Amniotic epithelial cell (primary cell): ENCODE measurements around the gene CPNE6.

Source experiments
- DNase-seq: peaks from one replicate; pipeline ENCODE4 v3.0.0-alpha.2; 2010; ENCODE audit warnings: low read depth

CPNE6 gene

GRCh38 chr14:24054646-24055045 is 16.7 kb upstream of the CPNE6 start:
- DNase-seq: no peak

- no peak for DNase-seq
Observed at GRCh38 chr14:24055971-24056799, 15.2 kb upstream of the CPNE6 start.

- no peak for DNase-seq
Observed at GRCh38 chr14:24056800-24057184, 14.6 kb upstream of the CPNE6 start.

GRCh38 chr14:24057271-24057670 is 14.1 kb upstream of the CPNE6 start:
- DNase-seq: no peak

- no peak for DNase-seq
Observed at GRCh38 chr14:24057867-24058259, 13.5 kb upstream of the CPNE6 start.

- peak; percentile 58 for DNase-seq
Observed at GRCh38 chr14:24058260-24058950, 13.0 kb upstream of the CPNE6 start.

- no peak for DNase-seq
Observed at GRCh38 chr14:24058951-24059475, 12.3 kb upstream of the CPNE6 start.

- DNase-seq: no peak
Observed at GRCh38 chr14:24059841-24060388, 11.4 kb upstream of the CPNE6 start.

GRCh38 chr14:24060443-24060842 is 10.9 kb upstream of the CPNE6 start:
- no peak for DNase-seq

- DNase-seq: no peak
Observed at GRCh38 chr14:24060984-24061913, 10.1 kb upstream of the CPNE6 start.

GRCh38 chr14:24062216-24062980 is 9.0 kb upstream of the CPNE6 start:
- DNase-seq: no peak

- no peak for DNase-seq
Observed at GRCh38 chr14:24063263-24063836, 8.0 kb upstream of the CPNE6 start.

- no peak for DNase-seq
Observed at GRCh38 chr14:24064091-24064795, 7.1 kb upstream of the CPNE6 start.

- DNase-seq: no peak
Observed at GRCh38 chr14:24064856-24065255, 6.5 kb upstream of the CPNE6 start.

GRCh38 chr14:24065408-24065807 is 6.0 kb upstream of the CPNE6 start:
- DNase-seq: no peak

- no peak for DNase-seq
Observed at GRCh38 chr14:24066496-24067132, 4.7 kb upstream of the CPNE6 start.

- no peak for DNase-seq
Observed at GRCh38 chr14:24067133-24068082, 4.0 kb upstream of the CPNE6 start.

GRCh38 chr14:24068711-24069410 is 2.5 kb upstream of the CPNE6 start:
- no peak for DNase-seq
